SK-N-MC (cell line): Measurements from ENCODE around the gene HBA2.

Experiments
- EZH2 ChIP-seq: fragments of 200-600 bp; sonication (generic); IDR thresholded peaks from one replicate; pipeline ENCODE4 v1.6.1; 2017; ENCODE audit warnings: antibody characterized with exemption
- FOXP2 ChIP-seq: optimal IDR thresholded peaks from 2 replicates; pipeline ENCODE3; 2011; ENCODE audit warnings: mild to moderate bottlenecking, moderate library complexity; ENCODE audit not compliant: insufficient read depth; ENCODE audit errors: extremely low read length, control extremely low read depth
- POLR2AphosphoS5 ChIP-seq: IDR thresholded peaks from 2 replicates; pipeline ENCODE4 v1.6.1; 2012; ENCODE audit warnings: mild to moderate bottlenecking, low read depth, low read length, borderline replicate concordance

- TF ChIP-seq POLR2AphosphoS5 (no peak), EZH2 (no peak), FOXP2 (no peak)
Measured at GRCh38 chr16:170788-171187, 1.9 kb upstream of the HBA2 start.
